Fibroblast of gingiva (primary cell): ENCODE measurements around the gene AMBP.

ENCODE experiments used
- DNase-seq: peaks from one replicate; pipeline ENCODE4 v3.0.0-alpha.2; 2011; ENCODE audit warnings: low read depth

Gene AMBP

GRCh38 chr9:114072184-114073140, 5.6 kb downstream of the AMBP start:
- DNase-seq: peak; percentile 44

GRCh38 chr9:114071197-114071795, 6.8 kb downstream of the AMBP start:
- DNase-seq: no peak

DNA sequence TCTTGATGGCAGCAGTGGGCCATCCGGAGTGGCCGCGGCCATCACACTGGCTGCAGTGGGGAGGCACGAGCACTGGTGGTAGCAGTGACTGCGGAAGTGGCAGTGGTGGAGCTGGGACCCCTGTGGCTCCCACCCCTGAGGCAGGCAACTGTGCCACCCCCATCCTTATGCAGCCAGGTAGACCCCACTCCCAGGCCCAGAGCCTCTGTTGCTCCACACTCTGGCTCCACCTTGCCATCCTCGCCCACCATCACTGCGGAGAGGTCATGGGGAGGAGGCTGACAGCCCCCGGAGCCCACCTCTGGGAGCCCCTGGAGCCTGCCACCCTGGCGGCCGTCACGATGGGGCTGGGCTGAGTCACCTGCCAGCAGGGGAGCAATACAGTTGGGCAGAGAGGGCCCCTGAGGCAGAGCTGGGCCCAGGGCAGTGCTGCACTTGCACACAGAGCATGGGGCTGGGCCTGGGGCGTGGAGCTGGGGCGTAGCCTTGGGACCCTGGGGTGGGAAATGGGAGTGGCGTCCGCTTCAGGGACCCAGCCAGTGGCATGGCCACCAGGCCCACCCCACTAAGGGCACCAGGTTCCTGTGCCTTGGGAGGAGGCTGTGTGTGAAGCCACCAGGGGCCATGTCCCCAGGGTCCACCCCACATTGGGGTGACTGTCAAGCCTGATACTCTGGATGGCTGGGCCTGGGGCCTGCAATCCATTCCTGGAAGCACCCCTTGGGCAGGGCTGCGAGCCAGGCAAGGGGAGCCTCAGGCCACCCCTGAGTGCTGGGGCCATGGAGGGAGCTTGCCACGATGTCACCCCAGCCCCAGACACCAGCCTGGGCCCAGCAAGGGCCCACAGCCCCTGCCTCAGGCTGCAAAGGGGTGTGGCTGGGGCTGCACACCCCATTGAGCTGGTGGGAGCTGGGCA, 7.7 kb downstream of the AMBP start:
- no peak for DNase-seq

DNA sequence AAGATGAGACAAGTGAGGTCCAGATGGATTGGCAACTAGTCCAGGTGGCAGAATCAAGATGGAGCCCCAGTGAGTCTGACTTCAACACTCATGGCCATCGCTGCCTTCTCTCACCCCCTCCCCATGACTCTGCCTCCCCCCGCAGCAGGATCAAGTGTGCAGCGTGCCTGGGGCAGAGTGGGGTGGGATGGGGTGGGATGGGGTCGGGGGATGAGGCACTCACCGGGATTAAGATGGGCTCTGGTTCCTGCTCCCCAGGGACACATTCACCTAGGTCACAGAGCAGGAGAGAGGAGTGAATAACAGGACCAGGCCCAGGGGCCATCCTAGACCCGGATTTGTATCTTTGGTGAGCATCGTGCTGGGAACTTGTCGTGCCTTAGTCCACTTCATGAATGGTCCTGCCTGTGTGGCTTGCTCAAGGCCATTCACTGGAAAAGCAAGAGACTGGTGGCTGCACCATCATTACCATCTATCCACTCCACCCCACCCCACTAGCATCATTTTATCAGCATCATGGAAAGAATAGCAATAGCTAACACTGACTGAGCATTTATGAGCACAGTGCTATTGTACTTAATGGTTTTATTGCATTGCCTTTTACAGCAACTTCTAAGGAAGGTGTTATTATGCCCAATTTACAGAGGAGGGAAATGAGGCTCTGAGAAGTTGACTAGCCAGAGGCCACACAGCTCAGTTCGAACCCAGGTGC, 8.5 kb downstream of the AMBP start:
- DNase-seq: no peak

- no peak for DNase-seq
Observed at GRCh38 chr9:114065304-114065703, 12.8 kb downstream of the AMBP start.

- DNase-seq: no peak
Observed at GRCh38 chr9:114061830-114062474, 16.1 kb downstream of the AMBP start.

DNA sequence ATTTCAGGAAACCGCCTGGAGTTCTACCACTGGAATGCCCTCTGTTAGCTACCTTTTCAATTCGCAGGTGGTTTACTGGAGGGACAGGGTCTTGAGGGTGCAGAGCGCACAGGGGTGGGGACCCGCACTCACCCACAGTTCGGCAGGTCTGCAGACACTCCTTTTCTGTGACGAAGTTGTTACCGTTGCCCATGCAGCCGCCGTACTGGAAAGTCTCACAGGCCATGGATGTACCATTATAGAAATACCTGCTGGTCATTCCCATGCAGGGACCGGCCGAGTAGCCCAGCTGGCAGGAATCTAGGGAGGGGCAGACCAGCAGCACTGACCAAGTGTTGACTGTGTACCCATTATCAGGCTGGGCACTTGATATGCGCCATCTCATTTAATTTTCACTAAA, 16.8 kb downstream of the AMBP start:
- no peak for DNase-seq

- DNase-seq: no peak
Observed at GRCh38 chr9:114060711-114061110, 17.4 kb downstream of the AMBP start.

DNA sequence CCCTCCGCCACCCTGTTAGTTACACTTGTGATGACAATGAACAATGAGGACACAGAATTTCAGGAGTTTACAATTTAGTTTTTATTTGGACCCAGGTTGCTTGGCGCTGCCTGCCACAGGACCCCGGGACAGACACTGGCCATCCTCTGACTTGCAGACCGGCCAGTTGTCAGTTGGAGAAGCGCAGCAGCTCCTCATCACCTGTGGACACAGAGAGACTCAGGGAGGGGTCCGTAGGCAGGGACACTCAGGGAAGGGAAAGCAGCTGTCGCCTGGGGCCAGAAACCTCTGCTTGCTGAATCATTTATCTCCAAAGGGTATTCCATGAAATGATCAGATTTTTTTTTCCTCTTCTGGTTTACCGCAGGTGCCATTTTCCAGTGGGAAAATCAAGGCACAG, 18.0 kb downstream of the AMBP start:
- no peak for DNase-seq

DNA sequence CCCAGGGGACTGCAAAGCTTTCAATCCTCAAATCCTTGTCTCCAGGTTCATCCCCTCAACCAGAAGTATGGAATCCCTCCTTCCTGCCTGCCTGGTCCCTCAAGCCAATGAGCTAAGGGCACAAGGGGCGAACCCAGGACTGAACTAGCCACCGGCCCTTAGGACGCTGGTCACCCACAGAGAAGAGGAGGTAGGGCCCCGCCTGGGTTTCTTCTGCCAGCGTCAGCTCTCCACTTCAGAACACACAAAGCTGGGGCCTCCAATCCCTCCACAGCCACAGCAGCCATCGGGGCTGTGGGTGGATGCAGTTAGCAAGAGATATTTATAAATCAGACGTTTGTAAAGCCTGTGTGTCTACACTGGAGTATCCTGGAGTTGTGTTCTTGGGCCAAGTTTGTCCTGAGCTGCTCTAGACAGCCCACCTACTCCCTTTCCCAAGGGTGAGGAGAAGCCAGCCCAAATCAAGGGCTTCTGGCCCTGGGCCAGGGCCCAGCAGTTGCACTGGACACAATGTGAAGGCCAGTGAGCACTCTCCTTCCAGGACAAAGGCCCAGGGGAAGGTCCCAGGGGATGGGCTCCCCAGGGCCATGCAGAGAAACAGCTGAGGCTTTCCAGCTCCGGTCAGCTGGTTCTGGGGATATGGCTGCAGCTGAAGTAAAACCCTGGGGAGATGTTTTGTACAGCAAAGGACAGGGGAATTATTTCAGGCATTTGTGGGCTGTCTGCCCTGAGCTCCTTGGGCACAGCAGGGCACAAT, 18.9 kb downstream of the AMBP start:
- peak; percentile 29 for DNase-seq

GRCh38 chr9:114058688-114059046, 19.4 kb downstream of the AMBP start:
- no peak for DNase-seq

- DNase-seq: no peak
Observed at GRCh38 chr9:114057161-114057885, 20.8 kb downstream of the AMBP start.

DNA sequence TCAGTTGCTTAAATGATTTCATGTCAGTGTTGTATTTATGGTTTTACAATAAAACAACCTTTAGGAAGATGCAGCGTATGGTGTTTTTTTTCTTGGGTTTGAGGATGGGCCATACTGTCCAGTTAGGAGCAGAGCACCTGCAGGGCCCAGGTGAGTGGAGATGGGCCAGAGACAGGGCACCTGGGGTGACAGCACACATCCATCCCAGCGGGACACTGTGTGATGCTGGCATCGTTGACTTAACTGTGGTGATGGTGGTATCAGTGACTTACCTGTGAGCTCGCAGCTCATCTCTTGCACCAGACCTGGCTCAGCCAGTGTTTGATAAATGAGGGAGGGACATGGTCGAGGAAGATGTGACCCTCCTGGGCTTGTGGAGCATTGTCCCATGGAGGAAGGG, 21.6 kb downstream of the AMBP start:
- no peak for DNase-seq

- DNase-seq: no peak
Observed at GRCh38 chr9:114055894-114056293, 22.2 kb downstream of the AMBP start.

GRCh38 chr9:114055061-114055460, 23.0 kb downstream of the AMBP start:
- no peak for DNase-seq

GRCh38 chr9:114054191-114054690, 23.9 kb downstream of the AMBP start:
- DNase-seq: no peak

DNA sequence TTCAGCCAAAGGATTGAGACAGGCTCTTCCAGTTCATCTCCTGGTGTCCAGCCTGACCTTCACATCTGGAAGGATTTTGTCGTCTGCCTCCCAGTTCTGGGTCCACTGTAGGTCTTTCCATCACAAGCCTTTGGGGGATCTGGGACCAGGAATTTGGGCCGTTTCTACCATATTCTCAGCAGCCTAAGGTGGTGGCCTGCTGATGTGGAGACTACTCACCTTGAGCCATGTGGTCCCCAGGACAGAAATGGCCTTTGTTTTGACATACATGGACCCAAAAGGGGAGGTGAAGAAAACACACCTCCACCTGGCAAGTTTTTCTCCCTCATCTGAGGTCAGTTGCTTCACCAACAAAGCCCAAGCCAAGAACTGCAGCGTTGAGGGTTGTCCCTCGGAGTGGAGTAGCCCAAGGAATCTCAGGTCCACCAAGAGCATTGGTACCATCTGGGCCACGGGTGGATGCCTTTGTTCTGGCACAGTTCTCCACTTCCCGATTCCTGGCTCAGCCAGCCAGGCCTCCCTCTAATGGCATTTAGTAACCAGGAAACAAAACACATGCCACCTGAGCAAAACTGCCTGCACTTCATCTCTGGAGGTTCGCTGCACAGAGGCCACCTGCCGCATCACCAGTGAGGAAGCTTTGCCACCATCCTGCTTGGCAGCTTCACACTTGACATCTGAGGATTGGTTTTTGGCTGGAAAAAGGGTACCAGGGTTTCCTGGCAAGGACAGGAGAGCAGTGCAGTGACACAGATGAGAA, 24.7 kb downstream of the AMBP start:
- no peak for DNase-seq

DNA sequence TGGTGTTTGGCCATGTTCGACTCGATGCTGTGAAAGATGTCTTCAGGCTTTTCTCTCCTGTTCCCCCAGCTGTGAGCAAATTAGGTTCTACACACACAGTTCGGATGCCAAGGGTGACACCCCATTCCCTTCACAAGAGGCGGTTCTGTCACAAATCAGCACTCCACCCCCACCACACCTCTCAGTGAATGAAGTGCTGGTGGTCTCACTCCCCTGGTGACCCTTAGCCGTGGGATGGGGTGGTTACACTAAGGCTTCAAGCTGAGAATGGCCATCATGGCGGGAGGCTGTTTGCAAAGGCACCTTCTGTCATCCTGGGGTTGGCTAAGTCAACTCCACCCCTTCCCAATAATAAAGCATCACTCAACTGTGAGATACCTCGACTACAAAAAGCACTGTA, 26.4 kb downstream of the AMBP start:
- no peak for DNase-seq

DNA sequence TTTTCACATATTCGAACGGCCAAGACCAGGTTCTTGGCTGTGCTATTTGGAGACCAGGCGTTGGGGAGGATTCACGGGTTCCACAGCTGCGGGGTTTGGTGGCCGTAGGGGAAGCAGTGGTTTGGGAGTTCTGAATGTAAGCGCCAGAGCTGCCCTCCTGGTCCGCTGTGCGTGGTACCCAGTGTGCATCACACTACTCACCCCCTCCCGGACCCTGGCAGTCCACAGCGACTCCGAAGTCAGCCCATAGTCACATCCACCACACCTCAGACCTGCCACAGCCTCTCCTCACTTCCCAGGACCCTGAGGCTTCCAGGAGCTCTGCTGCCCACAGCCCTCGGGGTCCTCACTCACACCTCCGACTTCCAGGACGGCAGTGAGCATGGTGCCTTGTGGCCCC, 26.8 kb downstream of the AMBP start:
- DNase-seq: no peak
